ENCODE measurements around the gene MIOS.

- TF ChIP-seq HMGXB4 (CRISPR knock-in tag; IDR thresholded peaks at IDR 0.05; ENCODE audit: borderline replicate concordance) (no peak), PHF8 (IDR thresholded peaks at IDR 0.05; ENCODE audit: borderline replicate concordance, low read depth) (no peak), CTCF (IDR thresholded peaks at IDR 0.05) (no peak), HOXA7 (CRISPR knock-in tag; IDR thresholded peaks at IDR 0.05) (no peak), BHLHE40 (IDR thresholded peaks at IDR 0.05; ENCODE audit: low read depth, low read length) (no peak), EHMT2 (IDR thresholded peaks at IDR 0.05; ENCODE audit: low read depth) (no peak)
Measured at GRCh38 chr7:7614018-7614741, 47.5 kb downstream of the MIOS start.

Data from A549 (cell line).